ENCODE results near the gene SLC5A4. TPM values are rescaled to one million over a fixed set of nuclear protein-coding genes. Genes with fewer than 3 reads are reported as not detected.

SLC5A4 gene
- total RNA-seq, 1 experiment from 2014 or later = not detected

Other genes starting within 250 kb of the SLC5A4 start
- 0.12 TPM in 1 of 2 replicates, not detected in the other for gene SLC5A1, start 212.1 kb downstream of the SLC5A4 start, total RNA-seq (2014; rRNA removed)
- not detected in 2 replicates for gene C22orf42, start 96.0 kb downstream of the SLC5A4 start, total RNA-seq (2014; rRNA removed)
- gene RFPL2, start 50.3 kb downstream of the SLC5A4 start, total RNA-seq (2014; rRNA removed) = not detected in 2 replicates
- gene RFPL3, start 102.5 kb upstream of the SLC5A4 start, total RNA-seq (2014; rRNA removed) = not detected in 2 replicates
- gene RTCB, start 156.9 kb upstream of the SLC5A4 start, total RNA-seq (2014; rRNA removed) = 136 and 146 TPM in 2 replicates
- not detected in 2 replicates for gene BPIFC, start 209.1 kb upstream of the SLC5A4 start, total RNA-seq (2014; rRNA removed)
- gene FBXO7, start 219.5 kb upstream of the SLC5A4 start, total RNA-seq (2014; rRNA removed) = 43.6 and 44.2 TPM in 2 replicates

Measured in PC-3 (cell line).